Upper lobe of left lung (tissue), 6 donors: Measurements from ENCODE around the gene DQX1. TPM values are rescaled to one million over a fixed set of nuclear protein-coding genes. Genes with fewer than 3 reads are reported as not detected.

Source experiments
- ATAC-seq, 2 donors: fragments of 200-7000 bp; cut with Tn5 transposase; one replicate each; pipeline ENCODE4 v1.9.1; 2022; ENCODE audit warnings: mild to moderate bottlenecking in 2 of 2, moderate library complexity in 2 of 2; ENCODE audit not compliant: low FRiP score in 2 of 2
- DNase-seq, 2 donors: peaks; one replicate each; pipeline ENCODE4 v3.0.0-alpha.2; 2019 to 2020
- H3K27ac ChIP-seq, 4 donors: fragments of 200-600 bp; sonication (generic); one replicate each; pipeline ENCODE4 v1.5.1; 2016 to 2019
- H3K27me3 ChIP-seq, 4 donors: fragments of 200-600 bp; sonication (generic); one replicate each; pipeline ENCODE4 v1.5.1; 2017 to 2019
- H3K36me3 ChIP-seq, 4 donors: fragments of 200-600 bp; sonication (generic); one replicate each; pipeline ENCODE4 v1.5.1; 2016 to 2019
- H3K4me1 ChIP-seq, 4 donors: fragments of 200-600 bp; sonication (generic); one replicate each; pipeline ENCODE4 v1.5.1; 2018 to 2019
- H3K4me3 ChIP-seq, 4 donors: fragments of 200-600 bp; sonication (generic); one replicate each; pipeline ENCODE4 v1.5.1; 2017 to 2019; ENCODE audit warnings: mild to moderate bottlenecking in 2 of 4, moderate library complexity in 1 of 4
- H3K9me3 ChIP-seq, 4 donors: fragments of 200-600 bp; sonication (generic); one replicate each; pipeline ENCODE4 v1.5.1; 2018 to 2019
- CTCF ChIP-seq, 6 experiments: fragments of 450-650 bp in 4 of 6; fragments of 200-600 bp in 2 of 6; sonication (generic) in 2 of 6; IDR thresholded peaks; one replicate each; pipeline ENCODE4 v1.5.1; 2016 to 2019; ENCODE audit warnings: antibody characterized with exemption in 6 of 6
- EP300 ChIP-seq, 4 donors: sonication (generic); formaldehyde crosslinking; IDR thresholded peaks; one replicate each; pipeline ENCODE4 v1.5.1; 2017; ENCODE audit warnings: antibody characterized with exemption in 4 of 4, control low read depth in 2 of 4
- POLR2A ChIP-seq, 4 donors: fragments of 450-650 bp; IDR thresholded peaks; one replicate each; pipeline ENCODE4 v1.5.1; 2016 to 2017; ENCODE audit warnings: antibody characterized with exemption in 4 of 4, mild to moderate bottlenecking in 2 of 4
- POLR2AphosphoS5 ChIP-seq, 2 donors: sonication (generic); formaldehyde crosslinking; IDR thresholded peaks; one replicate each; pipeline ENCODE4 v1.5.1; 2017; ENCODE audit warnings: antibody characterized with exemption in 2 of 2
- WGBS, 2 donors: methylation state at CpG; one replicate each; pipeline ENCODE4 v1.1.5; 2017 to 2018; 5-methylcytosine and 5-hydroxymethylcytosine counted together
- total RNA-seq, 6 donors: library from RNA; depleted of rRNA in 4 of 6; stranded (reverse); fragments of >200 nt in 4 of 6; gene quantifications; one replicate each; pipeline versions ENCODE4 v1.1.0 to v1.2.1, GENCODE V29; 2016 to 2021
- donor health status: DM: no; HTN: no; CAD: no; lungs with moderate emphysema.
- donor health status: DM: no; HTN: yes; CAD: no; lungs with severe emphysema.

The DQX1 gene
- under 1 TPM in 3 of 6 donors, not detected in 3; 0.26 to 0.37 (median 0.33) TPM for total RNA-seq

GRCh38 chr2:74525717-74526648, at the start of gene DQX1:
Gene DQX1, minus strand, starts transcription at chr2:74526231. Its CDS starts 502 bp downstream, at chr2:74525729.
- no peak for TF ChIP-seq POLR2AphosphoS5 (IDR thresholded peaks at IDR 0.05)
- no peak for TF ChIP-seq CTCF (IDR thresholded peaks at IDR 0.05)
- TF ChIP-seq EP300 (IDR thresholded peaks at IDR 0.05): no peak
- no peak for TF ChIP-seq POLR2A (IDR thresholded peaks at IDR 0.05)
- WGBS, 2 donors: 85 to 90% methylated on average over 11 of the region's 11 CpGs
- Histone ChIP-seq H3K27ac (no peak within 1 kb of the TSS), H3K4me1 (peaks cover 16 to 22% (median 18%) of the 10 kb centered on the region in 4 donors), H3K9me3 (no peaks in the 10 kb centered on the region), H3K4me3 (no peak within 1 kb of the TSS), H3K36me3 (peaks cover 16 to 28% (median 24%) of the 10 kb centered on the region in 4 donors), H3K27me3 (no peaks in the 10 kb centered on the region)
- no peak for ATAC-seq
- DNase-seq: no peak

GRCh38 chr2:74575320-74575719, 49.3 kb upstream of the DQX1 start:
- Histone ChIP-seq H3K4me1 (peaks cover 5 to 21% (median 9%) of the 10 kb centered on the region in 4 donors), H3K27me3 (no peaks in the 10 kb centered on the region), H3K4me3 (no peak overlapping the region), H3K27ac (no peak overlapping the region), H3K36me3 (no peaks in the 10 kb centered on the region), H3K9me3 (no peaks in the 10 kb centered on the region)
- no peak for TF ChIP-seq EP300 (IDR thresholded peaks at IDR 0.05)
- TF ChIP-seq POLR2AphosphoS5 (IDR thresholded peaks at IDR 0.05): no peak
- no peak for TF ChIP-seq CTCF (IDR thresholded peaks at IDR 0.05)
- no peak for DNase-seq
- 91 to 93% methylated on average over 4 of the region's 4 CpGs for WGBS, 2 donors
- no peak for ATAC-seq

- Histone ChIP-seq H3K9me3 (no peaks in the 10 kb centered on the region), H3K4me1 (peaks cover 5 to 21% (median 9%) of the 10 kb centered on the region in 4 donors), H3K4me3 (peak overlapping the region in 1 of 4 donors; percentile 5), H3K27ac (peak overlapping the region in 3 of 4 donors; percentile 22 to 48 (median 45)), H3K27me3 (no peaks in the 10 kb centered on the region), H3K36me3 (no peaks in the 10 kb centered on the region)
- DNase-seq: no peak
- ATAC-seq: peak in 1 of 2 donors; percentile 59
- no peak for TF ChIP-seq EP300 (IDR thresholded peaks at IDR 0.05)
- TF ChIP-seq POLR2AphosphoS5 (IDR thresholded peaks at IDR 0.05): no peak
- TF ChIP-seq CTCF (IDR thresholded peaks at IDR 0.05): no peak
- TF ChIP-seq POLR2A (IDR thresholded peaks at IDR 0.05): peak in 1 of 4 donors; percentile 38
- WGBS, 2 donors: 39 to 43% methylated on average over 7 of the region's 7 CpGs
Measured at GRCh38 chr2:74573747-74574562, 47.9 kb upstream of the DQX1 start.

GRCh38 chr2:74572178-74572925, 46.3 kb upstream of the DQX1 start:
- H3K27me3 ChIP-seq: no peaks in the 10 kb centered on the region
- DNase-seq (no peak), ATAC-seq (no peak)
- 84 to 90% methylated on average over 3 of the region's 3 CpGs for WGBS, 2 donors
- peaks cover 5 to 15% (median 6%) of the 10 kb centered on the region in 4 donors for H3K4me1 ChIP-seq
- H3K9me3 ChIP-seq: no peaks in the 10 kb centered on the region
- H3K27ac ChIP-seq: no peak overlapping the region
- no peak for TF ChIP-seq POLR2A (IDR thresholded peaks at IDR 0.05)
- TF ChIP-seq CTCF (IDR thresholded peaks at IDR 0.05): no peak
- no peak for TF ChIP-seq EP300 (IDR thresholded peaks at IDR 0.05)
- no peak overlapping the region for H3K4me3 ChIP-seq
- no peaks in the 10 kb centered on the region for H3K36me3 ChIP-seq
